Measurements from ENCODE around the gene TMEM175. TPM values are rescaled to one million over a fixed set of nuclear protein-coding genes. Genes with fewer than 3 reads are reported as not detected.

Gene TMEM175
- total and polyA plus RNA-seq, 2 of the 4 experiments (the other 2 are of a cell fraction): 7.7 to 41.9 TPM

DNA sequence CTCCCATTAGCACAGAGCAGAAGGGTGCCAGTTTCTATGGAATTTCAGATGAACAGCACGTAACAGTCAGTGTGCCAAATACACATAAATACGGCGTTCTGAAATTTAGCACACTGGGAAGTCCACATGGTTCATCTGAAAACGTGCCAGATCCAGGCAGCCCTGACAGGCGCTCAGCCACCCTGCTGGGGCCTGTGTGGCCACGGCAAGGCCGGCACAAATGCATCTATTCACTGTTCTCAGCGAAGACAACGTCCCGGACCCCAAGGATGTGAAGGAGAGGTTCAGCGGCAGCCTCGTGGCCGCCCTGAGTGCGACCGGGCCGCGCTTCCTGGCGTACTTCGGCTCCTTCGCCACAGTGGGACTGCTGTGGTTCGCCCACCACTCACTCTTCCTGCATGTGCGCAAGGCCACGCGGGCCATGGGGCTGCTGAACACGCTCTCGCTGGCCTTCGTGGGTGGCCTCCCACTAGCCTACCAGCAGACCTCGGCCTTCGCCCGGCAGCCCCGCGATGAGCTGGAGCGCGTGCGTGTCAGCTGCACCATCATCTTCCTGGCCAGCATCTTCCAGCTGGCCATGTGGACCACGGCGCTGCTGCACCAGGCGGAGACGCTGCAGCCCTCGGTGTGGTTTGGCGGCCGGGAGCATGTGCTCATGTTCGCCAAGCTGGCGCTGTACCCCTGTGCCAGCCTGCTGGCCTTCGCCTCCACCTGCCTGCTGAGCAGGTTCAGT, 25.5 kb downstream of the TMEM175 start:
- H3K9me1 ChIP-seq (ENCODE audit: insufficient read depth, low read length): 0 out of 2 replicates have a peak, but pooled peaks cover 2% of the 10 kb centered on the region
- no peaks in the 10 kb centered on the region for H3K9me3 ChIP-seq (ENCODE audit: control insufficient read depth, insufficient read depth, low read length)
- TF ChIP-seq RCOR1 (IDR thresholded peaks at IDR 0.05; ENCODE audit: insufficient replicate concordance, low read length): no peak
- H4K8ac ChIP-seq (ENCODE audit: low read depth in 2 of 2, low read length in 2 of 2): no peak overlapping the region
- H3K4ac ChIP-seq (ENCODE audit: low read depth, low read length): no peak overlapping the region
- ATAC-seq (ENCODE audit: low read depth) (no peak), DNase-seq (no peak)
- H3K4me3 ChIP-seq (ENCODE audit: insufficient read depth, low read depth, low read length): no peak overlapping the region
- H3K9ac ChIP-seq (ENCODE audit: low read depth, low read length): no peak overlapping the region
- H3K14ac ChIP-seq (replicated peaks; ENCODE audit: low read depth, low read length): no peak overlapping the region
- H2BK5ac ChIP-seq (ENCODE audit: low read depth, low read length, poor library complexity, severe bottlenecking): no peak overlapping the region
- no peaks in the 10 kb centered on the region for H3K79me1 ChIP-seq (ENCODE audit: low read depth in 1 of 2, low read length in 2 of 2)
- no peak overlapping the region for H3K18ac ChIP-seq (ENCODE audit: low read depth, low read length)
- H3K56ac ChIP-seq (ENCODE audit: extremely low read depth, insufficient read depth, low read length): no peak overlapping the region
- H4K5ac ChIP-seq (ENCODE audit: low read depth, low read length): no peak overlapping the region
- no peak overlapping the region for H4K91ac ChIP-seq (ENCODE audit: insufficient read depth, low read depth, low read length)
- 96% methylated on average over 38 of the region's 45 CpGs; no CpG with 5 or more reads in 1 of the 2 experiments for WGBS, 2 experiments (ENCODE audit: extremely low coverage in 2 of 2, insufficient read length in 1 of 2)
- H3K4me2 ChIP-seq (ENCODE audit: low read depth, low read length): no peak overlapping the region
- no peak overlapping the region for H2BK20ac ChIP-seq (ENCODE audit: low read depth, low read length)
- H4K20me1 ChIP-seq (ENCODE audit: insufficient read depth, low read length): no peaks in the 10 kb centered on the region; the same call in 1 of the 2 replicates
- no peak overlapping the region for H3K27ac ChIP-seq (ENCODE audit: insufficient read depth, low read length)
- no peak overlapping the region for H2AFZ ChIP-seq (replicated peaks; ENCODE audit: low read length, poor library complexity)
- in situ Hi-C loops (cut with MboI; ENCODE audit: low sequenced_read_pairs): no loop called here
- intact Hi-C loops (cut with micrococcal nuclease): no loop called here
- dilution Hi-C loops (cut with HindIII; ENCODE audit: low sequenced_read_pairs, unreplicated experiment): no loop called here
- no peaks in the 10 kb centered on the region for H3K27me3 ChIP-seq (ENCODE audit: control insufficient read depth, insufficient read depth, low read length)
- POLR2A ChIA-PET (ENCODE audit: unreplicated experiment): no interaction called here
- no peak overlapping the region for H3K23ac ChIP-seq (ENCODE audit: low read depth, low read length)
- CTCF ChIA-PET: no interaction called here
- H2BK120ac ChIP-seq (ENCODE audit: low read depth, low read length): no peak overlapping the region
- H3K4me1 ChIP-seq (ENCODE audit: control insufficient read depth, insufficient read depth, low read length): no peaks in the 10 kb centered on the region
- H3K36me3 ChIP-seq (ENCODE audit: control insufficient read depth, insufficient read depth, low read length): peaks cover 43% of the 10 kb centered on the region
- no TSS peak for BruUV-seq (replicated peaks)
- H2BK15ac ChIP-seq (ENCODE audit: low read depth, low read length): no peak overlapping the region
- H2AK9ac ChIP-seq (replicated peaks; ENCODE audit: low read depth, low read length, poor library complexity): no peak overlapping the region
- H2AK5ac ChIP-seq (ENCODE audit: low read depth, low read length): no peak overlapping the region
